Testis (tissue), 2 donors: ENCODE measurements around the gene ZNG1A.
"Not testable (repeated sequence)": the region's sequence is repeated elsewhere in the genome, so short reads cannot be mapped to it uniquely, and the experiment has no call there.

Experiments
- POLR2A ChIP-seq: fragments of 450-650 bp; IDR thresholded peaks from one replicate; pipeline ENCODE4 v1.6.1; 2017; ENCODE audit warnings: antibody characterized with exemption, mild to moderate bottlenecking, moderate library complexity
- TF ChIP-seq, protein P1 (sequence below), 3 experiments: fragments of 450-650 bp in 2 of 3; fragments of 200-600 bp in 1 of 3; sonication (generic) in 1 of 3; IDR thresholded peaks; one replicate each; pipeline ENCODE4 v1.5.1; 2016 to 2019; ENCODE audit warnings: antibody characterized with exemption in 3 of 3, mild to moderate bottlenecking in 2 of 3, moderate library complexity in 1 of 3

DNA sequence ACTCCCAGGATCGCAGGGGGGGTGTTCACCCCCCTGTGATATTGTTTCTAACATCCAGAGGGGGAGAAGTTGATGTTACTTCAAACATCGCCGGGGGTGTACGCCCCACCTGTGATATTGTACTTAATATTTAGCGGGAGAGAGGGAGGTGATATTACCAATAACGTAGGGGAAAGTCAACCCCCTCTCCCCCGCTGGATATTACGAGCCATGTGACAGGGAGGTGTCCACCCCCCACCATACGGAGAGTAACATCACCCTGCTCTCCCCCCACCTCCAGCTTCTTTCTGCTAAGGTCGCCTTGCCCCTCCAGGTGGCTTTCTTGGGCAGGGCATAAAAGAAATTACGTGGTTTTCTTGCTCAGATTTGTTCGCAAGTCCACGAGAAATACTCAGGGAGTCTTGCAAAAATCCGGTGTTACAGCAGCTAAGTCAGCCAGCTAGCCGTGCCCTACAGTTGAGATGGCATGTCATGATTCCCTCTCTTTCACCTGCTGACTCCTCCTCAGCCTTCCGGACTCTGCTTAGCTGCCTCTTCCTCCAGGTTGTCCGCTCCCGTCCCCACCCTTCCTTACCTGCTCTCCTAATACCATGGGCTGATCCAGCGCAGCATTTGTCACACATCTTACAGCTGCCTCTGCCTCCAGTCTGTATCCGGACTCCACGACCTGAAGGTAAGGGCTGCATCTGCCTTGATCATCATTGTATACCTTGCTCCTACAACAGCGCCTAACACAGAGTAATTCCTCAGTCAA lies 69.9 kb downstream of the ZNG1A start:
- TF ChIP-seq, protein P1, sequence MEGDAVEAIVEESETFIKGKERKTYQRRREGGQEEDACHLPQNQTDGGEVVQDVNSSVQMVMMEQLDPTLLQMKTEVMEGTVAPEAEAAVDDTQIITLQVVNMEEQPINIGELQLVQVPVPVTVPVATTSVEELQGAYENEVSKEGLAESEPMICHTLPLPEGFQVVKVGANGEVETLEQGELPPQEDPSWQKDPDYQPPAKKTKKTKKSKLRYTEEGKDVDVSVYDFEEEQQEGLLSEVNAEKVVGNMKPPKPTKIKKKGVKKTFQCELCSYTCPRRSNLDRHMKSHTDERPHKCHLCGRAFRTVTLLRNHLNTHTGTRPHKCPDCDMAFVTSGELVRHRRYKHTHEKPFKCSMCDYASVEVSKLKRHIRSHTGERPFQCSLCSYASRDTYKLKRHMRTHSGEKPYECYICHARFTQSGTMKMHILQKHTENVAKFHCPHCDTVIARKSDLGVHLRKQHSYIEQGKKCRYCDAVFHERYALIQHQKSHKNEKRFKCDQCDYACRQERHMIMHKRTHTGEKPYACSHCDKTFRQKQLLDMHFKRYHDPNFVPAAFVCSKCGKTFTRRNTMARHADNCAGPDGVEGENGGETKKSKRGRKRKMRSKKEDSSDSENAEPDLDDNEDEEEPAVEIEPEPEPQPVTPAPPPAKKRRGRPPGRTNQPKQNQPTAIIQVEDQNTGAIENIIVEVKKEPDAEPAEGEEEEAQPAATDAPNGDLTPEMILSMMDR (IDR thresholded peaks at IDR 0.05), result not testable (repeated sequence)
- not testable (repeated sequence) for TF ChIP-seq POLR2A
